GM23338 (cell line): ENCODE measurements around the gene SF3B1. TPM values are rescaled to one million over a fixed set of nuclear protein-coding genes. Genes with fewer than 3 reads are reported as not detected.

ENCODE experiments used
- ATAC-seq: fragments of 200-7000 bp; cut with Tn5 transposase; 3 replicates; pipeline ENCODE4 v1.9.1; 2020
- DNase-seq: peaks from one replicate; pipeline ENCODE4 v3.0.0-alpha.2; 2015; ENCODE audit warnings: low spot score
- H2AFZ ChIP-seq: fragments of 200-600 bp; sonication (generic); 2 replicates; pipeline ENCODE4 v1.8.0; 2016; ENCODE audit warnings: antibody characterized with exemption, mild to moderate bottlenecking, moderate library complexity
- H3F3A ChIP-seq: fragments of 200-600 bp; sonication (generic); replicated peaks from 2 replicates; pipeline ENCODE4 v1.8.0; 2017; ENCODE audit warnings: antibody characterized with exemption, mixed run types, low read depth
- H3K27ac ChIP-seq: fragments of 200-600 bp; sonication (generic); 2 replicates; pipeline ENCODE4 v1.6.1; 2016; ENCODE audit warnings: low read depth
- H3K27me3 ChIP-seq: fragments of 200-600 bp; sonication (generic); 2 replicates; pipeline ENCODE4 v1.8.0; 2016; ENCODE audit warnings: mild to moderate bottlenecking, mixed run types, moderate library complexity; ENCODE audit not compliant: insufficient read depth
- H3K36me3 ChIP-seq: fragments of 200-600 bp; sonication (generic); 2 replicates; pipeline ENCODE4 v1.8.0; 2016; ENCODE audit warnings: mild to moderate bottlenecking; ENCODE audit not compliant: insufficient read depth
- H3K4me1 ChIP-seq: fragments of 200-600 bp; sonication (generic); 2 replicates; pipeline ENCODE4 v1.8.0; 2016; ENCODE audit warnings: mild to moderate bottlenecking, moderate library complexity; ENCODE audit not compliant: insufficient read depth
- H3K4me2 ChIP-seq: fragments of 200-600 bp; sonication (generic); 2 replicates; pipeline ENCODE4 v1.7.1; 2017; ENCODE audit warnings: mixed run types
- H3K4me3 ChIP-seq: fragments of 200-600 bp; sonication (generic); 2 replicates; pipeline ENCODE4 v1.6.1; 2016; ENCODE audit warnings: mixed run types
- H3K79me2 ChIP-seq: fragments of 200-600 bp; sonication (generic); replicated peaks from 2 replicates; pipeline ENCODE4 v1.8.0; 2017; ENCODE audit warnings: mild to moderate bottlenecking; ENCODE audit not compliant: insufficient read depth
- H3K9me2 ChIP-seq: fragments of 200-600 bp; sonication (generic); 2 replicates; pipeline ENCODE4 v1.8.0; 2017; ENCODE audit not compliant: insufficient read depth
- H4K20me1 ChIP-seq: fragments of 200-600 bp; sonication (generic); replicated peaks from 2 replicates; pipeline ENCODE4 v1.8.0; 2017; ENCODE audit warnings: mild to moderate bottlenecking; ENCODE audit not compliant: insufficient read depth
- H3K27ac Mint-ChIP-seq: 2 replicates; pipeline ENCODE4 v1.8.0; 2020; ENCODE audit warnings: inconsistent platforms, mild to moderate bottlenecking, moderate library complexity, mixed read lengths
- H3K27me3 Mint-ChIP-seq: 3 replicates; pipeline ENCODE4 v1.8.0; 2022; ENCODE audit warnings: low read depth, mild to moderate bottlenecking, moderate library complexity, mixed read lengths, inconsistent platforms; ENCODE audit not compliant: insufficient read depth, poor library complexity
- H3K36me3 Mint-ChIP-seq: 3 replicates; pipeline ENCODE4 v1.8.0; 2021; ENCODE audit warnings: low read depth, mild to moderate bottlenecking, inconsistent platforms, moderate library complexity, mixed read lengths
- H3K4me1 Mint-ChIP-seq: 3 replicates; pipeline ENCODE4 v1.8.0; 2020; ENCODE audit warnings: mild to moderate bottlenecking, inconsistent platforms, mixed read lengths
- H3K4me3 Mint-ChIP-seq: 3 replicates; pipeline ENCODE4 v1.8.0; 2021; ENCODE audit warnings: moderate library complexity, mild to moderate bottlenecking, inconsistent platforms, mixed read lengths
- H3K9me3 Mint-ChIP-seq: 3 replicates; pipeline ENCODE4 v1.8.0; 2020; ENCODE audit warnings: moderate library complexity, mild to moderate bottlenecking, inconsistent platforms, mixed read lengths
- CREB1 ChIP-seq: fragments of 250-450 bp; sonication (Bioruptor Pico); IDR thresholded peaks from 2 replicates; pipeline ENCODE4 v1.5.0; 2020; ENCODE audit warnings: low read depth, mild to moderate bottlenecking, moderate library complexity
- ETS1 ChIP-seq: IDR thresholded peaks from 2 replicates; pipeline ENCODE4 v1.6.1; 2016; ENCODE audit warnings: antibody characterized with exemption
- EZH2 ChIP-seq: fragments of 200-600 bp; sonication (generic); IDR thresholded peaks from one replicate; pipeline ENCODE4 v1.8.0; 2017; ENCODE audit warnings: antibody characterized with exemption, mild to moderate bottlenecking, low read depth; ENCODE audit not compliant: unreplicated experiment
- EZH2phosphoT487 ChIP-seq: fragments of 200-600 bp; sonication (generic); IDR thresholded peaks from one replicate; pipeline ENCODE4 v1.8.1; 2018; ENCODE audit warnings: antibody characterized with exemption; ENCODE audit not compliant: unreplicated experiment
- JUNB ChIP-seq: IDR thresholded peaks from one replicate; pipeline ENCODE4 v1.6.1; 2016; ENCODE audit warnings: antibody characterized with exemption; ENCODE audit not compliant: unreplicated experiment
- NANOG ChIP-seq: IDR thresholded peaks from 2 replicates; pipeline ENCODE4 v1.6.1; 2016; ENCODE audit warnings: antibody characterized with exemption, borderline replicate concordance
- POLR2AphosphoS5 ChIP-seq: IDR thresholded peaks from 2 replicates; pipeline ENCODE4 v1.6.1; 2016; ENCODE audit warnings: antibody characterized with exemption, low read depth
- REST ChIP-seq: IDR thresholded peaks from one replicate; pipeline ENCODE4 v1.6.1; 2018; ENCODE audit warnings: antibody characterized with exemption; ENCODE audit not compliant: unreplicated experiment
- STAT1 ChIP-seq: IDR thresholded peaks from one replicate; pipeline ENCODE4 v1.6.1; 2016; ENCODE audit warnings: antibody characterized with exemption; ENCODE audit not compliant: unreplicated experiment
- ZNF114 ChIP-seq: fragments of 250-450 bp; sonication (Bioruptor Pico); IDR thresholded peaks from 2 replicates; pipeline ENCODE4 v1.5.0; 2020; ENCODE audit warnings: mild to moderate bottlenecking, moderate library complexity
- ZNF331 ChIP-seq: fragments of 250-450 bp; sonication (Bioruptor Pico); IDR thresholded peaks from 2 replicates; pipeline ENCODE4 v1.5.0; 2020; ENCODE audit warnings: low read depth, mild to moderate bottlenecking, moderate library complexity
- polyA plus RNA-seq: library from polyadenylated mRNA; unstranded; fragments of >200 nt; fragmentation: Nextera tagmentation; extraction: Ambion mirVana; gene quantifications from 2 replicates; pipeline ENCODE4 v1.2.1, GENCODE V29; 2016
- total RNA-seq: library from RNA; depleted of rRNA; stranded (reverse); fragments of >200 nt; shearing (Covaris generic); gene quantifications from 2 replicates; pipeline ENCODE4 v1.2.3, GENCODE V29; 2014
- TF ChIP-seq, protein P1 (sequence below), 2 experiments: fragments of 200-600 bp in 1 of 2; sonication (generic) in 1 of 2; conservative IDR thresholded peaks; 2 replicates each; pipeline versions ENCODE4 v1.5.1 to v1.6.1; 2016 to 2017; ENCODE audit warnings: antibody characterized with exemption in 2 of 2, low read depth in 2 of 2, mild to moderate bottlenecking in 2 of 2, moderate library complexity in 1 of 2
- TF ChIP-seq, protein P2 (sequence below): fragments of 250-450 bp; sonication (Bioruptor Pico); IDR thresholded peaks from 2 replicates; pipeline ENCODE4 v1.5.0; 2020; ENCODE audit warnings: mild to moderate bottlenecking, moderate library complexity

SF3B1 gene
- total and polyA plus RNA-seq, 2 experiments from 2014 or later, result 238 to 340 TPM

- Histone ChIP-seq H2AFZ (no peak overlapping the region), H3K79me2 (peaks cover 8% of the 10 kb centered on the region), H3K4me1 (no peaks in the 10 kb centered on the region), H3K27ac (no peak overlapping the region), H4K20me1 (peaks cover 5% of the 10 kb centered on the region; the same call in 1 of the 2 replicates), H3K36me3 (peaks cover 27% of the 10 kb centered on the region), H3F3A (no peaks in the 10 kb centered on the region), H3K9me2 (no peaks in the 10 kb centered on the region), H3K27me3 (no peaks in the 10 kb centered on the region), H3K4me3 (no peak overlapping the region), H3K4me2 (no peak overlapping the region)
- no peaks in the 10 kb centered on the region; the same call in 2 of the 3 replicates for H3K9me3 Mint-ChIP-seq
- TF ChIP-seq ZNF114, result no peak
- no peak for TF ChIP-seq ZNF331 (CRISPR knock-in tag)
- TF ChIP-seq REST, result no peak
- no peak for TF ChIP-seq CREB1 (CRISPR knock-in tag)
- no peak for TF ChIP-seq EZH2phosphoT487
- no peak for TF ChIP-seq NANOG
- TF ChIP-seq, protein P1, sequence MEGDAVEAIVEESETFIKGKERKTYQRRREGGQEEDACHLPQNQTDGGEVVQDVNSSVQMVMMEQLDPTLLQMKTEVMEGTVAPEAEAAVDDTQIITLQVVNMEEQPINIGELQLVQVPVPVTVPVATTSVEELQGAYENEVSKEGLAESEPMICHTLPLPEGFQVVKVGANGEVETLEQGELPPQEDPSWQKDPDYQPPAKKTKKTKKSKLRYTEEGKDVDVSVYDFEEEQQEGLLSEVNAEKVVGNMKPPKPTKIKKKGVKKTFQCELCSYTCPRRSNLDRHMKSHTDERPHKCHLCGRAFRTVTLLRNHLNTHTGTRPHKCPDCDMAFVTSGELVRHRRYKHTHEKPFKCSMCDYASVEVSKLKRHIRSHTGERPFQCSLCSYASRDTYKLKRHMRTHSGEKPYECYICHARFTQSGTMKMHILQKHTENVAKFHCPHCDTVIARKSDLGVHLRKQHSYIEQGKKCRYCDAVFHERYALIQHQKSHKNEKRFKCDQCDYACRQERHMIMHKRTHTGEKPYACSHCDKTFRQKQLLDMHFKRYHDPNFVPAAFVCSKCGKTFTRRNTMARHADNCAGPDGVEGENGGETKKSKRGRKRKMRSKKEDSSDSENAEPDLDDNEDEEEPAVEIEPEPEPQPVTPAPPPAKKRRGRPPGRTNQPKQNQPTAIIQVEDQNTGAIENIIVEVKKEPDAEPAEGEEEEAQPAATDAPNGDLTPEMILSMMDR (conservative IDR thresholded peaks at IDR 0.05; ENCODE audit: low read depth in 2 of 2), result no peak
- TF ChIP-seq, protein P2, sequence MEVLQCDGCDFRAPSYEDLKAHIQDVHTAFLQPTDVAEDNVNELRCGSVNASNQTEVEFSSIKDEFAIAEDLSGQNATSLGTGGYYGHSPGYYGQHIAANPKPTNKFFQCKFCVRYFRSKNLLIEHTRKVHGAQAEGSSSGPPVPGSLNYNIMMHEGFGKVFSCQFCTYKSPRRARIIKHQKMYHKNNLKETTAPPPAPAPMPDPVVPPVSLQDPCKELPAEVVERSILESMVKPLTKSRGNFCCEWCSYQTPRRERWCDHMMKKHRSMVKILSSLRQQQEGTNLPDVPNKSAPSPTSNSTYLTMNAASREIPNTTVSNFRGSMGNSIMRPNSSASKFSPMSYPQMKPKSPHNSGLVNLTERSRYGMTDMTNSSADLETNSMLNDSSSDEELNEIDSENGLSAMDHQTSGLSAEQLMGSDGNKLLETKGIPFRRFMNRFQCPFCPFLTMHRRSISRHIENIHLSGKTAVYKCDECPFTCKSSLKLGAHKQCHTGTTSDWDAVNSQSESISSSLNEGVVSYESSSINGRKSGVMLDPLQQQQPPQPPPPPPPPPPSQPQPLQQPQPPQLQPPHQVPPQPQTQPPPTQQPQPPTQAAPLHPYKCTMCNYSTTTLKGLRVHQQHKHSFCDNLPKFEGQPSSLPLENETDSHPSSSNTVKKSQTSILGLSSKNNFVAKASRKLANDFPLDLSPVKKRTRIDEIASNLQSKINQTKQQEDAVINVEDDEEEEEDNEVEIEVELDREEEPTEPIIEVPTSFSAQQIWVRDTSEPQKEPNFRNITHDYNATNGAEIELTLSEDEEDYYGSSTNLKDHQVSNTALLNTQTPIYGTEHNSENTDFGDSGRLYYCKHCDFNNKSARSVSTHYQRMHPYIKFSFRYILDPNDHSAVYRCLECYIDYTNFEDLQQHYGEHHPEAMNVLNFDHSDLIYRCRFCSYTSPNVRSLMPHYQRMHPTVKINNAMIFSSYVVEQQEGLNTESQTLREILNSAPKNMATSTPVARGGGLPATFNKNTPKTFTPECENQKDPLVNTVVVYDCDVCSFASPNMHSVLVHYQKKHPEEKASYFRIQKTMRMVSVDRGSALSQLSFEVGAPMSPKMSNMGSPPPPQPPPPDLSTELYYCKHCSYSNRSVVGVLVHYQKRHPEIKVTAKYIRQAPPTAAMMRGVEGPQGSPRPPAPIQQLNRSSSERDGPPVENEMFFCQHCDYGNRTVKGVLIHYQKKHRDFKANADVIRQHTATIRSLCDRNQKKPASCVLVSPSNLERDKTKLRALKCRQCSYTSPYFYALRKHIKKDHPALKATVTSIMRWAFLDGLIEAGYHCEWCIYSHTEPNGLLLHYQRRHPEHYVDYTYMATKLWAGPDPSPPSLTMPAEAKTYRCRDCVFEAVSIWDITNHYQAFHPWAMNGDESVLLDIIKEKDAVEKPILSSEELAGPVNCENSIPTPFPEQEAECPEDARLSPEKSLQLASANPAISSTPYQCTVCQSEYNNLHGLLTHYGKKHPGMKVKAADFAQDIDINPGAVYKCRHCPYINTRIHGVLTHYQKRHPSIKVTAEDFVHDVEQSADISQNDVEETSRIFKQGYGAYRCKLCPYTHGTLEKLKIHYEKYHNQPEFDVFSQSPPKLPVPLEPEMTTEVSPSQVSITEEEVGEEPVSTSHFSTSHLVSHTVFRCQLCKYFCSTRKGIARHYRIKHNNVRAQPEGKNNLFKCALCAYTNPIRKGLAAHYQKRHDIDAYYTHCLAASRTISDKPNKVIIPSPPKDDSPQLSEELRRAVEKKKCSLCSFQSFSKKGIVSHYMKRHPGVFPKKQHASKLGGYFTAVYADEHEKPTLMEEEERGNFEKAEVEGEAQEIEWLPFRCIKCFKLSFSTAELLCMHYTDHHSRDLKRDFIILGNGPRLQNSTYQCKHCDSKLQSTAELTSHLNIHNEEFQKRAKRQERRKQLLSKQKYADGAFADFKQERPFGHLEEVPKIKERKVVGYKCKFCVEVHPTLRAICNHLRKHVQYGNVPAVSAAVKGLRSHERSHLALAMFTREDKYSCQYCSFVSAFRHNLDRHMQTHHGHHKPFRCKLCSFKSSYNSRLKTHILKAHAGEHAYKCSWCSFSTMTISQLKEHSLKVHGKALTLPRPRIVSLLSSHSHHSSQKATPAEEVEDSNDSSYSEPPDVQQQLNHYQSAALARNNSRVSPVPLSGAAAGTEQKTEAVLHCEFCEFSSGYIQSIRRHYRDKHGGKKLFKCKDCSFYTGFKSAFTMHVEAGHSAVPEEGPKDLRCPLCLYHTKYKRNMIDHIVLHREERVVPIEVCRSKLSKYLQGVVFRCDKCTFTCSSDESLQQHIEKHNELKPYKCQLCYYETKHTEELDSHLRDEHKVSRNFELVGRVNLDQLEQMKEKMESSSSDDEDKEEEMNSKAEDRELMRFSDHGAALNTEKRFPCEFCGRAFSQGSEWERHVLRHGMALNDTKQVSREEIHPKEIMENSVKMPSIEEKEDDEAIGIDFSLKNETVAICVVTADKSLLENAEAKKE (CRISPR knock-in tag), result no peak
- TF ChIP-seq ETS1, result no peak
- no peak for TF ChIP-seq POLR2AphosphoS5
- TF ChIP-seq EZH2, result no peak
- no peak for TF ChIP-seq STAT1
- no peak for TF ChIP-seq JUNB
- peaks cover 18% of the 10 kb centered on the region for H3K36me3 Mint-ChIP-seq
- DNase-seq (no peak), ATAC-seq (no peak)
- no peak overlapping the region for H3K27ac Mint-ChIP-seq
- no peaks in the 10 kb centered on the region for H3K4me1 Mint-ChIP-seq
- no peaks in the 10 kb centered on the region for H3K27me3 Mint-ChIP-seq
- no peak overlapping the region for H3K4me3 Mint-ChIP-seq
These were observed 29.3 kb upstream of the SF3B1 start for GRCh38 chr2:197464175-197464574.
